ENCODE data around the gene SLC47A2. TPM values are rescaled to one million over a fixed set of nuclear protein-coding genes. Genes with fewer than 3 reads are reported as not detected.

Gene SLC47A2
- total RNA-seq, 6 donors from 2014 or later = 0.09 TPM; not detected in 5

DNA sequence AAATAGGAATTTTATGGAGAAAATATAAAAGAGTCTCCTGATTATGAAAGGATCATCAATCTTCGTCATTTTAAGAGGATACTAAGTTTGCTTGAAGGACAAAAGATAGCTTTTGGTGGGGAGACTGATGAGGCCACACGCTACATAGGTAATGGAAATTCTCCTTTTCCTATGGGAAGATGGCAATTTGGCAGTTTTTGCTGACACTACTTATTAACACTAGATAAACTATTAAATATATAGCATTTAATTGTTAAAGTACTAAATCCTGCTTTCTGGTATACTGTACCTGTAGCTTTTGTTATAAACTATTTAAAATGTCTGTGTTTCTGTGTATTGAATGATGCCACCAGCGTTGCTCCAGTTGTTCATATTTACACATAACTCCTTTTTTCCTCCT is 55.3 kb downstream of the SLC47A2 start:
- TF ChIP-seq, protein P1, sequence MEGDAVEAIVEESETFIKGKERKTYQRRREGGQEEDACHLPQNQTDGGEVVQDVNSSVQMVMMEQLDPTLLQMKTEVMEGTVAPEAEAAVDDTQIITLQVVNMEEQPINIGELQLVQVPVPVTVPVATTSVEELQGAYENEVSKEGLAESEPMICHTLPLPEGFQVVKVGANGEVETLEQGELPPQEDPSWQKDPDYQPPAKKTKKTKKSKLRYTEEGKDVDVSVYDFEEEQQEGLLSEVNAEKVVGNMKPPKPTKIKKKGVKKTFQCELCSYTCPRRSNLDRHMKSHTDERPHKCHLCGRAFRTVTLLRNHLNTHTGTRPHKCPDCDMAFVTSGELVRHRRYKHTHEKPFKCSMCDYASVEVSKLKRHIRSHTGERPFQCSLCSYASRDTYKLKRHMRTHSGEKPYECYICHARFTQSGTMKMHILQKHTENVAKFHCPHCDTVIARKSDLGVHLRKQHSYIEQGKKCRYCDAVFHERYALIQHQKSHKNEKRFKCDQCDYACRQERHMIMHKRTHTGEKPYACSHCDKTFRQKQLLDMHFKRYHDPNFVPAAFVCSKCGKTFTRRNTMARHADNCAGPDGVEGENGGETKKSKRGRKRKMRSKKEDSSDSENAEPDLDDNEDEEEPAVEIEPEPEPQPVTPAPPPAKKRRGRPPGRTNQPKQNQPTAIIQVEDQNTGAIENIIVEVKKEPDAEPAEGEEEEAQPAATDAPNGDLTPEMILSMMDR (IDR thresholded peaks at IDR 0.05) = no peak
- TF ChIP-seq POLR2AphosphoS5 (IDR thresholded peaks at IDR 0.05) = no peak
- no peak for TF ChIP-seq EP300 (IDR thresholded peaks at IDR 0.05)
- TF ChIP-seq POLR2A (IDR thresholded peaks at IDR 0.05) = no peak
- Histone ChIP-seq H3K9me3 (no peaks in the 10 kb centered on the region), H3K27ac (peak overlapping the region in 1 of 4 donors; percentile 35), H3K36me3 (peaks cover 8 to 76% (median 26%) of the 10 kb centered on the region in 4 donors), H3K4me1 (peaks cover 0 to 26% (median 11%) of the 10 kb centered on the region in 4 donors), H3K27me3 (no peaks in the 10 kb centered on the region), H3K4me3 (no peak overlapping the region)
- no peak for ATAC-seq (ENCODE audit: low FRiP score in 2 of 2)
- 95 to 97% methylated on average over 3 of the region's 3 CpGs for WGBS, 2 donors
- no peak for DNase-seq

DNA sequence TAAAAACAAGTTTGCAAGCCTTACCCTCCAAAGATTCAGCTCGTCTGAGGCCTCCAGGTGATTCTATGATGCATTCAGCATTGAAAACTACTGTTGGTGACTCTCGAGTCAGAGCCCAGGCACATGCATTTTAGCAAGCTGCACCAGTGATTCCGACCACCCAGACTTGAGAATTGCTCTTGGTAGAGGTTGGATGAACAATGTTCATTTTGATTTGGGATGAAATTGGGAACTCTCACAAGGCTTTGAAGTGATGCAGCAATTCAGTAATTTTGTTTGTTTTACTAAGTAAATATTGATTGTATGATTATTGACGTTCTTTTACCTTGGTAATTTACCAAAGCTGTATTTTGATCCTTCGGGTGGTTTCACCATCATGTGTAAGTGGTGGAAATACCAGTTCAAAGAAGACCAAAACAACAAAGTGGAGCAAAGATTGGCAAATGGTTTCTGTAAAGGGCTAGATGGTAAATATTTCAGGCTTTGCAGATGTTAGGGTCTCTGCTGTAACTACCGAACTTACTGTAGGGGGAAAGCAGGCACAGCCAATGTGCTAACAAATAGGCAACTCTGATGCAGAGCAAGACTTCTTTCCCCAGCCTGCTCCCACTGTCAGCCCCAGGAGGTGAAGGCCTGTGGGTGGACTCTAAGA is 56.0 kb downstream of the SLC47A2 start:
- no peak for ATAC-seq (ENCODE audit: low FRiP score in 2 of 2)
- no peaks in the 10 kb centered on the region for H3K9me3 ChIP-seq
- no peak overlapping the region for H3K4me3 ChIP-seq
- peaks cover 0 to 26% (median 11%) of the 10 kb centered on the region in 4 donors for H3K4me1 ChIP-seq
- peaks cover 11 to 77% (median 27%) of the 10 kb centered on the region in 4 donors for H3K36me3 ChIP-seq
- 64 to 72% methylated on average over 6 of the region's 6 CpGs for WGBS, 2 donors
- H3K27me3 ChIP-seq = no peaks in the 10 kb centered on the region
- no peak for DNase-seq
- peak overlapping the region; percentile 42 to 66 (median 50) for H3K27ac ChIP-seq
- TF ChIP-seq POLR2A (IDR thresholded peaks at IDR 0.05) (no peak), EP300 (IDR thresholded peaks at IDR 0.05) (peak in 1 of 4 donors; percentile 26), POLR2AphosphoS5 (IDR thresholded peaks at IDR 0.05) (no peak)
- TF ChIP-seq, protein P1 (IDR thresholded peaks at IDR 0.05) = no peak

DNA sequence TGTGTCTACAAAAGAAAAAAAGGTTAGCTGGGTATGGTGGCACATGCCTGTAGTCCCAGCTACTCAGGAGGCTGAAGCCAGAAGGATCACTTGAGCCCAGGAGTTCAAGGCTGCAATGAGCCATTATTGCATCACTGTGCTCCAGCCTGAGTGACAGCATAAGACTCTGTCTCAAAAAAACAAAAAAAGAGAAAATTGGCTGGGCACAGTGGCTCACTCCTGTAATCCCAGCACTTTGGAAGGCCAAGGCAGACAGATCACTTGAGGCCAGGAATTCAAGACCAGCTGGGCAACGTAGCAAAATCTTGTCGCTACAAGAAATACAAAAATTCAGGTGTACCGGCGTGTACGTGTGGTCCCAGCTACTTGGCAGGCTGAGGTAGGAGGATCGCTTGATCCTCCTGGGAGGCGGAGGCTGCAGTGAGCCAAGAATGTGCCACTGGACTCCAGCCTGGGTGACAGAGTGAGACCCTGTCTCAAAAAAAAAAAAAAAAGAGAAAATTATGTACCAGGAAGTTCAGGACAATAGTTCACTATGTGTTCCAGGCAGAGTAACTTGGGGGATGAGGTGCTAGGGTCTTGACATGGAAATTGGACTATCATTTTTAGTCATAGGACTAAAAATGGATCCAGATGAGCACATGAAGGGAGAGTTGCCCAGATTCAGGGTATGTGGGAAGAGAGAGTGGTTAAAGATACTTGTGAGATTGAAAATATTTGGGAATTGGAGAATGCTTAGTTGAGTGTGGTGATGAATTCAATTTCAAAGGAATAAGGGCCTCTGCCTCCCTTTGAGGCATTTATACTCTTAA is 56.8 kb downstream of the SLC47A2 start:
- H3K36me3 ChIP-seq = peaks cover 11 to 76% (median 24%) of the 10 kb centered on the region in 4 donors
- TF ChIP-seq EP300 (IDR thresholded peaks at IDR 0.05) (no peak), POLR2AphosphoS5 (IDR thresholded peaks at IDR 0.05) (no peak), POLR2A (IDR thresholded peaks at IDR 0.05) (no peak)
- TF ChIP-seq, protein P1 (IDR thresholded peaks at IDR 0.05) = no peak
- H3K4me3 ChIP-seq = no peak overlapping the region
- DNase-seq (peak in 1 of 2 donors; percentile 60), ATAC-seq (ENCODE audit: low FRiP score in 2 of 2) (peak in 1 of 2 donors; percentile 32)
- peak overlapping the region; percentile 42 to 66 (median 50) for H3K27ac ChIP-seq
- no peaks in the 10 kb centered on the region for H3K9me3 ChIP-seq
- peaks cover 0 to 24% (median 9%) of the 10 kb centered on the region in 4 donors for H3K4me1 ChIP-seq
- WGBS, 2 donors = 57 to 70% methylated on average over 7 of the region's 7 CpGs
- no peaks in the 10 kb centered on the region for H3K27me3 ChIP-seq

DNA sequence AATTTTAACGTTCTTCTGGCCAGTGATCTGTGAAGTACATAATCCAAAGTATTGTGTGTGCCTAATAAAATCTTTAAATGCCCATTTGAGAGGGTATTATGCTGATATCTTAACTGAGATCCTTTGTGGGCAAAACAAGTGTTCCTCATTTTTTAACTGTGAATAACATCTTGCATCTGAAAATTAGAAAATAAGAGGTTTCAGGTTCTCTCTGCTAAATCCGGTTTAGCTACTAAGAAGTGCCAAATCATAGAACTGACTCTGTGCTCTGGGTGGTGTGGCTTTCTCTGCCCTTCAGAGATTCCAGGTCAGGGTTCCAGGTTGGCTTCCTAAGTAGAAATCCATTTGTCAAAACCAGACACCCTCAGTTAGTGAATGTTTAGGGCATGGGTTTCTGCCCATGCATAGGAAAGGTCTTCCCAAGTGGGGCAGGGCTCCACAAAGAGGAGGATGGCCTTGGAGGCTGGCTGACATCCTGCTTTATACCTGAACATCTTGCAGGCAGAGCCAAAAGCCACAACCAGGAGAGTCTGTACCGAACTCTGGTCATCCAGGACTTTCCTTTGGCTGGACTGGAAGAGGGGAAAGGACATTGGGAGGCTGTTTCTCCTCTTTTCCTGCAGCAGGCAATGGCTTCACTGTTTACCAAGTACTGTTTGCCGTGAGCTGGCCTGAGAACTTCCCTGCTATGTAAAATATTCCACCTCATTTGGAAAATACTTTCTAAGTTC is 59.4 kb downstream of the SLC47A2 start:
- DNase-seq (no peak), ATAC-seq (ENCODE audit: low FRiP score in 2 of 2) (no peak)
- 61 to 63% methylated on average over 3 to 4 of the region's 4 CpGs for WGBS, 2 donors
- H3K27me3 ChIP-seq = no peaks in the 10 kb centered on the region
- TF ChIP-seq, protein P1 (IDR thresholded peaks at IDR 0.05) = no peak
- TF ChIP-seq POLR2A (IDR thresholded peaks at IDR 0.05) (no peak), EP300 (IDR thresholded peaks at IDR 0.05) (no peak), POLR2AphosphoS5 (IDR thresholded peaks at IDR 0.05) (no peak)
- H3K4me1 ChIP-seq = peaks cover 3 to 24% (median 17%) of the 10 kb centered on the region in 4 donors
- no peak overlapping the region for H3K27ac ChIP-seq
- no peak overlapping the region for H3K4me3 ChIP-seq
- H3K36me3 ChIP-seq = peaks cover 16 to 74% (median 29%) of the 10 kb centered on the region in 4 donors
- no peaks in the 10 kb centered on the region for H3K9me3 ChIP-seq
